H1 (cell line): ENCODE data around the gene CD84. TPM values are rescaled to one million over a fixed set of nuclear protein-coding genes. Genes with fewer than 3 reads are reported as not detected.

ENCODE experiments used
- CBX5 ChIP-seq: fragments of 300-800, 300-1000 bp; sonication (generic); IDR thresholded peaks from 2 replicates; pipeline ENCODE4 v1.7.1; 2016; ENCODE audit warnings: antibody characterized with exemption, low read length, low read depth
- CBX8 ChIP-seq: fragments of 300-800, 300-1000 bp; sonication (generic); IDR thresholded peaks from 2 replicates; pipeline ENCODE4 v1.7.1; 2016; ENCODE audit warnings: low read depth, low read length, borderline replicate concordance
- FOSL1 ChIP-seq: IDR thresholded peaks from 2 replicates; pipeline ENCODE4 v1.6.1; 2011; ENCODE audit warnings: mild to moderate bottlenecking, low read depth, low read length, moderate library complexity; ENCODE audit not compliant: insufficient read depth
- JUND ChIP-seq: IDR thresholded peaks from 2 replicates; pipeline ENCODE4 v1.6.1; 2011; ENCODE audit warnings: mild to moderate bottlenecking, improper control_type of control experiment, low read length
- NRF1 ChIP-seq: IDR thresholded peaks from 2 replicates; pipeline ENCODE4 v1.6.1; 2011; ENCODE audit warnings: mild to moderate bottlenecking, low read depth, low read length, improper control_type of control experiment
- SP2 ChIP-seq: IDR thresholded peaks from 2 replicates; pipeline ENCODE4 v1.6.1; 2012; ENCODE audit warnings: mild to moderate bottlenecking, low read length, inconsistent platforms
- SRF ChIP-seq: IDR thresholded peaks from 2 replicates; pipeline ENCODE4 v1.6.1; 2011; ENCODE audit warnings: mild to moderate bottlenecking, low read depth, low read length, moderate library complexity
- TAF1 ChIP-seq: IDR thresholded peaks from 2 replicates; pipeline ENCODE4 v1.6.1; 2011; ENCODE audit warnings: mild to moderate bottlenecking, low read depth, low read length
- polyA plus RNA-seq, 7 experiments: library from polyadenylated mRNA; depleted of rRNA in 3 of 7; stranded (reverse) in 5 of 7; unstranded in 2 of 7; fragments of >200 nt in 5 of 7; fragments of 200-250 nt in 2 of 7; gene quantifications; 1 replicate in 5 of 7; 2 replicates in 1 of 7; 4 replicates in 1 of 7; pipeline versions ENCODE4 v1.2.1 to v1.2.3, GENCODE V29; 2011 to 2013; ENCODE audit warnings: missing spikeins in 2 of 7, mixed read lengths in 2 of 7
- total RNA-seq: library from RNA; stranded (reverse); fragmentation: NEBNext Ultra II Directional; extraction: Animal tissue kit (Norgen Biotek cat#: 25700); gene quantifications from 2 replicates; pipeline ENCODE4 v1.2.1, GENCODE V29; 2021

The CD84 gene
- total and polyA plus RNA-seq, 2 of the 8 experiments (the other 6 are each of a cell fraction or from before 2014, with no cell fraction given), result not detected

DNA sequence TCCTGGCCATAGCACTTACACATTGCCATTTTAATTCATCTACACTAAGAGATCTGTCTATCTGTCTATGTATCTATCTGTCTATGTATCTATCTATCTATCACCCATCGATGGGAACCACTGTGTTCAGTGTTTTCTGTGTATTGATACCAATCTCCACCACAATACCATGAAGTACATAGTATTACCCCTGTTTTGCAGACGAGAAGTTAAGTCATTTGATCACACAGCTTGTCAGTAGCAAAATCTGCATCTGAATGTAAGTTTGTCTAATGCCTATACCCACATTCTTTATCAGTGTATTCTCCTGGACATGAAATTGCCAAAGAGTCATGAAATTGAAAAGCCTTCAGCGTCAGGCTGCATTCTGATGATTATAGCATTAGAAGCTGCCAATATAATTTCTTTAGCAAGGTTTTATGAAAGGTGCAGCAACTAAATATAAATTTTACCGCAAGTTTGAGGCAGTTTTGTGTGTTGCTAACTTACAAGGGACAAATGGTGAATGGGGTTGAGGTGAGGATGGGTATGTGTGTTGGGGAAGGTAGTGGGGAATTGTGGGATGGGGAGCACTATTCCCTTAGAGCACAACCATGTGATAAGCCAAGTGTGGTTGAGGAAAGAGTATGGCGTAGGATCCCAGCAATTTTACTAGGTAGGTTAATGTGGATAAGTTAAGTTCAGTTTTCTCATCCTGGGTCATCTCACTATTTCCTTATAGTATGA, 43.4 kb upstream of the CD84 start (continued):
- TF ChIP-seq SP2 (no peak), CBX5 (no peak), SRF (no peak), NRF1 (no peak), JUND (no peak), CBX8 (no peak), FOSL1 (no peak), TAF1 (no peak)
- TF ChIP-seq, all 59 proteins: peak for 0
